HepG2 (cell line): ENCODE measurements around the gene ACSS3. TPM values are rescaled to one million over a fixed set of nuclear protein-coding genes. Genes with fewer than 3 reads are reported as not detected.

Experiments used
- AFF4 ChIP-seq: sonication (generic); formaldehyde crosslinking; IDR thresholded peaks from 2 replicates; pipeline ENCODE4 v1.4.0; 2020; ENCODE audit warnings: missing genetic modification reagents
- ATF7 ChIP-seq, 2 experiments: fragments of 450-650 bp in 1 of 2; sonication (generic) in 1 of 2; formaldehyde crosslinking in 1 of 2; IDR thresholded peaks; 2 replicates each; pipeline versions ENCODE4 v1.4.0 to v1.6.1; 2016 to 2020; ENCODE audit warnings: antibody characterized with exemption in 1 of 2, mild to moderate bottlenecking in 1 of 2, missing genetic modification reagents in 1 of 2
- EHMT2 ChIP-seq: fragments of 200-600 bp; sonication (generic); IDR thresholded peaks from 2 replicates; pipeline ENCODE4 v1.7.0; 2017; ENCODE audit warnings: antibody characterized with exemption, low read depth, low read length, borderline replicate concordance
- KLF12 ChIP-seq: sonication (generic); formaldehyde crosslinking; IDR thresholded peaks from 2 replicates; pipeline ENCODE4 v1.4.0; 2020; ENCODE audit warnings: missing genetic modification reagents, borderline replicate concordance
- RFXAP ChIP-seq: sonication (generic); formaldehyde crosslinking; IDR thresholded peaks from 2 replicates; pipeline ENCODE4 v1.4.0; 2020; ENCODE audit warnings: missing genetic modification reagents, borderline replicate concordance
- SMYD3 ChIP-seq: sonication (generic); formaldehyde crosslinking; IDR thresholded peaks from 2 replicates; pipeline ENCODE4 v1.8.1; 2023; ENCODE audit warnings: mild to moderate bottlenecking, missing genetic modification reagents
- THRA ChIP-seq: sonication (generic); formaldehyde crosslinking; IDR thresholded peaks from 2 replicates; pipeline ENCODE4 v1.4.0; 2020; ENCODE audit warnings: missing genetic modification reagents, borderline replicate concordance
- ZNF737 ChIP-seq: sonication (generic); formaldehyde crosslinking; IDR thresholded peaks from 2 replicates; pipeline ENCODE4 v1.5.0; 2020; ENCODE audit warnings: missing genetic modification reagents, mild to moderate bottlenecking, borderline replicate concordance
- polyA plus RNA-seq, 8 experiments: library from polyadenylated mRNA; depleted of rRNA in 3 of 8; stranded (reverse) in 7 of 8; unstranded in 1 of 8; fragments of >200 nt; fragmentation: Illumina TruSeq in 4 of 8; extraction: Trizol in 4 of 8; gene quantifications; 2 replicates each; pipeline versions ENCODE4 v1.2.1 to v1.2.3, GENCODE V29; 2011 to 2016; ENCODE audit warnings: low read depth in 4 of 8, missing spikeins in 1 of 8, mixed read lengths in 1 of 8; ENCODE audit not compliant: insufficient read depth in 1 of 8
- total RNA-seq, 5 experiments: library from RNA; depleted of rRNA; stranded (reverse); fragments of >200 nt; fragmentation: Illumina TruSeq; extraction: Trizol; gene quantifications; 2 replicates each; pipeline ENCODE4 v1.2.3, GENCODE V29; 2016; ENCODE audit warnings: low read depth in 1 of 5

Gene ACSS3
- total and polyA plus RNA-seq, 2 of the 13 experiments (the other 11 are each of a cell fraction or from before 2014, with no cell fraction given) = 79.5 to 86.3 TPM

GRCh38 chr12:81079280-81080076, 1.6 kb downstream of the ACSS3 start (continued):
- TF ChIP-seq AFF4 (peak; percentile 3; the same call in 1 of the 2 replicates), ZNF737 (CRISPR knock-in tag) (no peak), KLF12 (CRISPR knock-in tag) (0 out of 2 replicates have a peak, but pooled peaks have one; percentile 25), RFXAP (CRISPR knock-in tag) (0 out of 2 replicates have a peak, but pooled peaks have one; percentile 12), EHMT2 (no peak), ATF7 (IDR thresholded peaks at IDR 0.05) (peak; percentile 55; the same call in 1 of the 2 replicates), ATF7 (CRISPR knock-in tag; IDR thresholded peaks at IDR 0.05) (no peak), THRA (peak; percentile 22; the same call in 1 of the 2 replicates), SMYD3 (CRISPR knock-in tag) (0 out of 2 replicates have a peak, but pooled peaks have one; percentile 34)
